ENCODE data around the gene L3MBTL2. TPM values are rescaled to one million over a fixed set of nuclear protein-coding genes. Genes with fewer than 3 reads are reported as not detected.

Gene L3MBTL2
- total and polyA plus RNA-seq, 9 of the 15 experiments (the other 6 are each of a cell fraction or from before 2014, with no cell fraction given), result 10.3 to 23.1 (median 18.6) TPM

DNA sequence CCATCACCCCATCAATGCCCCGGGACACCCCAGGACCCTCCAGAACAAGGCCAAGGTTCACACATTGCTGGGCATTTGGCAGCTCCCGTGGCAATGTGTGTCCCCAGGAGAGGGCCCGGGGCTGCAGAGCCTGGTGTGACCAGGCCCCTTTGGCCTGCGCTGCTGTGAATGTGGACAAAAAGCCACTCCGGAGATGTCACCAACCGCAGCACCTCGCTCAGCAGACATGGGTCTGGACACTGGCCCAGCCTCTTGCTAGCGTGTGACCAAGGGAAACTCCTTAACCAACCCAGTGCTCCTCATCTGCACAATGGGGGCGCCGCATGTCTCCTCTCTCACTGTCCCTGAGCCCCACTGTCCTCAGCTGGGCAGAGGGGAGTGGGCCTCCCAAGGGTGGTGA, 43.6 kb downstream of the L3MBTL2 start:
- in situ Hi-C loops (cut with MboI) (no loop called here), intact Hi-C loops (cut with micrococcal nuclease) (no loop called here)
- Histone ChIP-seq H3K4me3 (no peak overlapping the region), H3K9ac (ENCODE audit: insufficient read depth in 1 of 2, low read depth in 2 of 2, low read length in 2 of 2) (no peak overlapping the region), H3K9me1 (ENCODE audit: control insufficient read depth, insufficient read depth, low read length) (peaks cover 4% of the 10 kb centered on the region), H3K27me3 (ENCODE audit: control insufficient read depth in 2 of 2, insufficient read depth in 2 of 2, low read length in 2 of 2) (no peaks in the 10 kb centered on the region), H3K9me3 (replicated peaks; ENCODE audit: control insufficient read depth, insufficient read depth, low read depth, low read length) (no peaks in the 10 kb centered on the region), H3K27ac (ENCODE audit: extremely low read depth, low read depth, low read length) (no peak overlapping the region), H3K79me2 (ENCODE audit: control insufficient read depth, insufficient read depth, low read length) (no peaks in the 10 kb centered on the region), H2AFZ (ENCODE audit: low read depth, low read length) (no peak overlapping the region), H3K4me1 (replicated peaks in 1 of 2; ENCODE audit: control insufficient read depth in 2 of 2, insufficient read depth in 2 of 2, low read length in 2 of 2) (peaks cover 0 to 9% of the 10 kb centered on the region in 2 experiments; a peak in 2 of 5 replicates), H4K20me1 (replicated peaks; ENCODE audit: control insufficient read depth, insufficient read depth, low read length) (no peaks in the 10 kb centered on the region), H3K36me3 (ENCODE audit: control insufficient read depth, insufficient read depth, low read length) (peaks cover 73% of the 10 kb centered on the region; the same call in 2 of the 3 replicates), H3K4me2 (ENCODE audit: insufficient read depth, low read length) (no peak overlapping the region)
- FAIRE-seq (no peak), ATAC-seq (no peak), DNase-seq (ENCODE audit: extremely low read depth in 1 of 4, low spot score in 3 of 4) (no peak)
- 96% methylated on average over 6 of the region's 10 CpGs for WGBS (ENCODE audit: insufficient coverage, low coverage, missing lambda C conversion rate)
- POLR2A ChIA-PET, result no interaction called here
- CTCF ChIA-PET (ENCODE audit: low intra/inter-chr PET ratio), result no interaction called here
- no TSS peak for BruUV-seq (replicated peaks)
- no peak for TF ChIP-seq ZBTB26 (CRISPR knock-in tag; IDR thresholded peaks at IDR 0.05)
- TF ChIP-seq SLC30A9 (CRISPR knock-in tag; IDR thresholded peaks at IDR 0.05), result no peak
- TF ChIP-seq NR4A1 (CRISPR knock-in tag; IDR thresholded peaks at IDR 0.05), result no peak
- TF ChIP-seq NR4A1 (tag; IDR thresholded peaks at IDR 0.05), result no peak
- no peak for TF ChIP-seq DEAF1 (CRISPR knock-in tag; IDR thresholded peaks at IDR 0.05)
- no peak for TF ChIP-seq GTF2F1 (IDR thresholded peaks at IDR 0.05; ENCODE audit: low read depth, low read length)
- TF ChIP-seq, protein P1, sequence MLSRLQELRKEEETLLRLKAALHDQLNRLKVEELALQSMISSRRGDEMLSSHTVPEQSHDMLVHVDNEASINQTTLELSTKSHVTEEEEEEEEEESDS (CRISPR knock-in tag; IDR thresholded peaks at IDR 0.05), result no peak
- TF ChIP-seq GATAD2A (IDR thresholded peaks at IDR 0.05), result no peak
- no peak for TF ChIP-seq SPI1 (IDR thresholded peaks at IDR 0.05; ENCODE audit: borderline replicate concordance, low read depth, low read length)
- no peak for TF ChIP-seq SMARCA4 (IDR thresholded peaks at IDR 0.05)
- no peak for TF ChIP-seq MAFF (IDR thresholded peaks at IDR 0.05; ENCODE audit: low read length)
- TF ChIP-seq BACH1 (tag; IDR thresholded peaks at IDR 0.05), result no peak
- TF ChIP-seq ZBTB7A (IDR thresholded peaks at IDR 0.05; ENCODE audit: borderline replicate concordance, control insufficient read depth, low read depth, low read length), result no peak
- TF ChIP-seq, protein P2, sequence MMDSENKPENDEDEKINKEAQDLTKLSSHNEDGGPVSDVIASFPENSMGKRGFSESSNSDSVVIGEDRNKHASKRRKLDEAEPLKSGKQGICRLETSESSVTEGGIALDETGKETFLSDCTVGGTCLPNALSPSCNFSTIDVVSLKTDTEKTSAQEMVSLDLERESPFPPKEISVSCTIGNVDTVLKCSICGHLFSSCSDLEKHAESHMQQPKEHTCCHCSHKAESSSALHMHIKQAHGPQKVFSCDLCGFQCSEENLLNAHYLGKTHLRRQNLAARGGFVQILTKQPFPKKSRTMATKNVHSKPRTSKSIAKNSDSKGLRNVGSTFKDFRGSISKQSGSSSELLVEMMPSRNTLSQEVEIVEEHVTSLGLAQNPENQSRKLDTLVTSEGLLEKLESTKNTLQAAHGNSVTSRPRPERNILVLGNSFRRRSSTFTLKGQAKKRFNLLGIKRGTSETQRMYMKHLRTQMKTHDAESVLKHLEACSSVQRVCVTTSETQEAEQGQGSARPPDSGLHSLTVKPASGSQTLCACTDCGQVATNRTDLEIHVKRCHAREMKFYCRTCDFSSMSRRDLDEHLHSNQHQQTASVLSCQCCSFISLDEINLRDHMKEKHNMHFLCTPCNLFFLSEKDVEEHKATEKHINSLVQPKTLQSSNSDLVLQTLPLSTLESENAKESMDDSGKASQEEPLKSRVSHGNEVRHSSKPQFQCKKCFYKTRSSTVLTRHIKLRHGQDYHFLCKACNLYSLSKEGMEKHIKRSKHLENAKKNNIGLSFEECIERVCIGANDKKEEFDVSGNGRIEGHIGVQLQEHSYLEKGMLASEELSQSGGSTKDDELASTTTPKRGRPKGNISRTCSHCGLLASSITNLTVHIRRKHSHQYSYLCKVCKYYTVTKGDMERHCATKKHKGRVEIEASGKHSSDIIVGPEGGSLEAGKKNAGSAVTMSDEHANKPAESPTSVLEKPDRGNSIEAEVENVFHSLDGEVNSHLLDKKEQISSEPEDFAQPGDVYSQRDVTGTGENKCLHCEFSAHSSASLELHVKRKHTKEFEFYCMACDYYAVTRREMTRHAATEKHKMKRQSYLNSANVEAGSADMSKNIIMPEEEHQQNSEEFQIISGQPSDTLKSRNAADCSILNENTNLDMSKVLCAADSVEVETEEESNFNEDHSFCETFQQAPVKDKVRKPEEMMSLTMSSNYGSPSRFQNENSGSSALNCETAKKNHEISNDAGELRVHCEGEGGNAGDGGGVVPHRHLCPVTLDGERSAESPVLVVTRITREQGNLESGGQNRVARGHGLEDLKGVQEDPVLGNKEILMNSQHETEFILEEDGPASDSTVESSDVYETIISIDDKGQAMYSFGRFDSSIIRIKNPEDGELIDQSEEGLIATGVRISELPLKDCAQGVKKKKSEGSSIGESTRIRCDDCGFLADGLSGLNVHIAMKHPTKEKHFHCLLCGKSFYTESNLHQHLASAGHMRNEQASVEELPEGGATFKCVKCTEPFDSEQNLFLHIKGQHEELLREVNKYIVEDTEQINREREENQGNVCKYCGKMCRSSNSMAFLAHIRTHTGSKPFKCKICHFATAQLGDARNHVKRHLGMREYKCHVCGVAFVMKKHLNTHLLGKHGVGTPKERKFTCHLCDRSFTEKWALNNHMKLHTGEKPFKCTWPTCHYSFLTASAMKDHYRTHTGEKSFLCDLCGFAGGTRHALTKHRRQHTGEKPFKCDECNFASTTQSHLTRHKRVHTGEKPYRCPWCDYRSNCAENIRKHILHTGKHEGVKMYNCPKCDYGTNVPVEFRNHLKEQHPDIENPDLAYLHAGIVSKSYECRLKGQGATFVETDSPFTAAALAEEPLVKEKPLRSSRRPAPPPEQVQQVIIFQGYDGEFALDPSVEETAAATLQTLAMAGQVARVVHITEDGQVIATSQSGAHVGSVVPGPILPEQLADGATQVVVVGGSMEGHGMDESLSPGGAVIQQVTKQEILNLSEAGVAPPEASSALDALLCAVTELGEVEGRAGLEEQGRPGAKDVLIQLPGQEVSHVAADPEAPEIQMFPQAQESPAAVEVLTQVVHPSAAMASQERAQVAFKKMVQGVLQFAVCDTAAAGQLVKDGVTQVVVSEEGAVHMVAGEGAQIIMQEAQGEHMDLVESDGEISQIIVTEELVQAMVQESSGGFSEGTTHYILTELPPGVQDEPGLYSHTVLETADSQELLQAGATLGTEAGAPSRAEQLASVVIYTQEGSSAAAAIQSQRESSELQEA (IDR thresholded peaks at IDR 0.05; ENCODE audit: low read depth), result no peak

Measured in K562 (cell line).